ENCODE data around the gene THRA.

The THRA gene

GRCh38 chr17:40068584-40068916 is 5.8 kb downstream of the THRA start:
- Histone ChIP-seq H3K4me3 (replicated peaks; ENCODE audit: insufficient read depth, low read length) (peak overlapping the region; percentile 3), H3K27ac (replicated peaks) (peak overlapping the region; percentile 88), H3K27me3 (ENCODE audit: insufficient read depth, poor library complexity, severe bottlenecking) (no peaks in the 10 kb centered on the region)
- DNase-seq (ENCODE audit: low read depth in 1 of 2, low spot score in 1 of 2), result no peak
- TF ChIP-seq, protein P1, sequence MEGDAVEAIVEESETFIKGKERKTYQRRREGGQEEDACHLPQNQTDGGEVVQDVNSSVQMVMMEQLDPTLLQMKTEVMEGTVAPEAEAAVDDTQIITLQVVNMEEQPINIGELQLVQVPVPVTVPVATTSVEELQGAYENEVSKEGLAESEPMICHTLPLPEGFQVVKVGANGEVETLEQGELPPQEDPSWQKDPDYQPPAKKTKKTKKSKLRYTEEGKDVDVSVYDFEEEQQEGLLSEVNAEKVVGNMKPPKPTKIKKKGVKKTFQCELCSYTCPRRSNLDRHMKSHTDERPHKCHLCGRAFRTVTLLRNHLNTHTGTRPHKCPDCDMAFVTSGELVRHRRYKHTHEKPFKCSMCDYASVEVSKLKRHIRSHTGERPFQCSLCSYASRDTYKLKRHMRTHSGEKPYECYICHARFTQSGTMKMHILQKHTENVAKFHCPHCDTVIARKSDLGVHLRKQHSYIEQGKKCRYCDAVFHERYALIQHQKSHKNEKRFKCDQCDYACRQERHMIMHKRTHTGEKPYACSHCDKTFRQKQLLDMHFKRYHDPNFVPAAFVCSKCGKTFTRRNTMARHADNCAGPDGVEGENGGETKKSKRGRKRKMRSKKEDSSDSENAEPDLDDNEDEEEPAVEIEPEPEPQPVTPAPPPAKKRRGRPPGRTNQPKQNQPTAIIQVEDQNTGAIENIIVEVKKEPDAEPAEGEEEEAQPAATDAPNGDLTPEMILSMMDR (IDR thresholded peaks at IDR 0.05; ENCODE audit: insufficient read depth, low read length), result no peak
- no peak for TF ChIP-seq POLR2AphosphoS5 (IDR thresholded peaks at IDR 0.05; ENCODE audit: low read depth)

- Histone ChIP-seq H3K27me3 (ENCODE audit: insufficient read depth, poor library complexity, severe bottlenecking) (no peaks in the 10 kb centered on the region), H3K4me3 (replicated peaks; ENCODE audit: insufficient read depth, low read length) (peak overlapping the region; percentile 3)
- peak; percentile 90 to 97 for DNase-seq (ENCODE audit: low read depth in 1 of 2, low spot score in 1 of 2)
Observed at GRCh38 chr17:40068917-40069750, 6.4 kb downstream of the THRA start.

GRCh38 chr17:40069751-40070708 is 7.3 kb downstream of the THRA start:
- H3K27me3 ChIP-seq (ENCODE audit: insufficient read depth, poor library complexity, severe bottlenecking), result no peaks in the 10 kb centered on the region
- H3K27ac ChIP-seq (replicated peaks), result peak overlapping the region; percentile 88
- DNase-seq (ENCODE audit: low read depth in 1 of 2, low spot score in 1 of 2), result peak in 1 of 2 experiments; percentile 54
- no peak for TF ChIP-seq GABPA (IDR thresholded peaks at IDR 0.05; ENCODE audit: low read depth)
- no peak overlapping the region for H3K4me3 ChIP-seq (replicated peaks; ENCODE audit: insufficient read depth, low read length)

More at GRCh38 chr17:40068917-40069750, 6.4 kb downstream of the THRA start:
- H3K27ac ChIP-seq (replicated peaks), result peak overlapping the region; percentile 88
- no peak for TF ChIP-seq REST (IDR thresholded peaks at IDR 0.05; ENCODE audit: insufficient replicate concordance, low read depth)
- TF ChIP-seq, protein P1 (IDR thresholded peaks at IDR 0.05; ENCODE audit: insufficient read depth, low read length), result no peak
- peak; percentile 7 for TF ChIP-seq POLR2AphosphoS5 (IDR thresholded peaks at IDR 0.05; ENCODE audit: low read depth)

GRCh38 chr17:40070709-40071312 is 8.0 kb downstream of the THRA start:
- H3K27me3 ChIP-seq (ENCODE audit: insufficient read depth, poor library complexity, severe bottlenecking), result no peaks in the 10 kb centered on the region
- no peak overlapping the region for H3K4me3 ChIP-seq (replicated peaks; ENCODE audit: insufficient read depth, low read length)
- no peak for TF ChIP-seq REST (IDR thresholded peaks at IDR 0.05; ENCODE audit: insufficient replicate concordance, low read depth)
- TF ChIP-seq SPI1 (IDR thresholded peaks at IDR 0.05; ENCODE audit: borderline replicate concordance, low read depth), result no peak
- TF ChIP-seq POLR2AphosphoS5 (IDR thresholded peaks at IDR 0.05; ENCODE audit: low read depth), result no peak
- TF ChIP-seq, protein P1 (IDR thresholded peaks at IDR 0.05; ENCODE audit: insufficient read depth, low read length), result no peak
- TF ChIP-seq GABPA (IDR thresholded peaks at IDR 0.05; ENCODE audit: low read depth), result no peak
- H3K27ac ChIP-seq (replicated peaks), result peak overlapping the region; percentile 88
- DNase-seq (ENCODE audit: low read depth in 1 of 2, low spot score in 1 of 2), result peak in 1 of 2 experiments; percentile 54
